Ammon's horn (tissue), 1 donor: ENCODE measurements around the gene TELO2.
"Not testable (repeated sequence)": the region's sequence is repeated elsewhere in the genome, so short reads cannot be mapped to it uniquely, and the experiment has no call there.

Source experiments
- DNase-seq: peaks from one replicate; pipeline ENCODE4 v3.0.0-alpha.2; 2016; ENCODE audit warnings: low spot score

Gene TELO2

GRCh38 chr16:1475552-1476114 lies 17.5 kb upstream of the TELO2 start:
- DNase-seq, result no peak

DNA sequence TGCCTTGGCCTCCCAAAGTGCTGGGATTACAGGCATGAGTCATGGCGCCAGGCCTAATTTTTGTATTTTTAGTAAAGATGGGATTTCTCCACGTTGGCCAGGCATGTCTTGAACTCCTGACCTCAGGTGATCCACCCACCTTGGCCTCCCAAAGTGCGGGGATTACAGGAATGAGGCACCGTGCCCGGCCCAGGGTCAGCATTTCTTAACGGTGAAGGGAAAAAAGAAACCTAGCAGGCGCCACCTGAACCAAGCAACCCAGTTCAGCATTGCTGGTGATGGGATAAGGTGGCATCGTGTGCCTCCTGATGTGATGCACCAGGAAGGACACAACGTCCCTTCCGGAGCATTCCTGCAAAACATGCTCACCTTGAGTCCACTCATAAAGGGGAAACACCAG lies 16.1 kb upstream of the TELO2 start:
- no peak for DNase-seq

GRCh38 chr16:1478937-1479336 lies 14.2 kb upstream of the TELO2 start:
- DNase-seq, result not testable (repeated sequence)

- no peak for DNase-seq
These were observed 11.0 kb upstream of the TELO2 start for GRCh38 chr16:1481906-1482835.

DNA sequence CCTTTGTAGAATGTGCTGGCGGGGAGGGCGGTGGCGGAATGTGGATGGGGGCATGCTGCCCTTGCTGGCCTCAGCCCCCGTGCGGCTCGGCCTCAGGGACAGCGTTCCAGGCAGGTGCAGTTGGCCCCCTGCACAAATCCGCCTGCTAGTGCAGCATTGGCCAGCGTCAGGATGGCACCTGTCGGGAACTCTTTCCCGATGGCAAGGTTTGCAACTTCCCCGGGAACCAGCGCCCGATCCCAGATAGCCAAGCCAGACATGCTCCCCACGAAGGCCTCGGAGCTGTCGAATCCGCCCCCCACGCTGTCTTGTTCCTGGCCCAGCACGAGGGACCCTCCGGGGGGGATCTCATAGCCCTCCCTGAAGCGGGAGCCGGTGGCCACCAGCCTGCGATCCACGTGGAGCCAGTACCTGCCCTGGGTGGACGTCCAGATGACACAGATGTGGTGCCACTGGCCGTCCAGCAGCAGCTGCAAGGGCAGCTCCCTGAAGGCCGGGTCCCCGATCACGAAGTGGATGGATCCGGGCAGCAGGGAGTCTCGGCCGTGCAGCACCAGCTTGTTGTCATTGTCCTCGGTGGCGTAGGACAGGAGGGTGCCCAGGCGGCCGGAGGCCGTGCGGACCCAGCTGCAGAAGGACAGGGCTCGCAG lies 7.2 kb upstream of the TELO2 start:
- no peak for DNase-seq

- no peak for DNase-seq
These were observed 6.4 kb upstream of the TELO2 start for GRCh38 chr16:1486551-1487390.

DNA sequence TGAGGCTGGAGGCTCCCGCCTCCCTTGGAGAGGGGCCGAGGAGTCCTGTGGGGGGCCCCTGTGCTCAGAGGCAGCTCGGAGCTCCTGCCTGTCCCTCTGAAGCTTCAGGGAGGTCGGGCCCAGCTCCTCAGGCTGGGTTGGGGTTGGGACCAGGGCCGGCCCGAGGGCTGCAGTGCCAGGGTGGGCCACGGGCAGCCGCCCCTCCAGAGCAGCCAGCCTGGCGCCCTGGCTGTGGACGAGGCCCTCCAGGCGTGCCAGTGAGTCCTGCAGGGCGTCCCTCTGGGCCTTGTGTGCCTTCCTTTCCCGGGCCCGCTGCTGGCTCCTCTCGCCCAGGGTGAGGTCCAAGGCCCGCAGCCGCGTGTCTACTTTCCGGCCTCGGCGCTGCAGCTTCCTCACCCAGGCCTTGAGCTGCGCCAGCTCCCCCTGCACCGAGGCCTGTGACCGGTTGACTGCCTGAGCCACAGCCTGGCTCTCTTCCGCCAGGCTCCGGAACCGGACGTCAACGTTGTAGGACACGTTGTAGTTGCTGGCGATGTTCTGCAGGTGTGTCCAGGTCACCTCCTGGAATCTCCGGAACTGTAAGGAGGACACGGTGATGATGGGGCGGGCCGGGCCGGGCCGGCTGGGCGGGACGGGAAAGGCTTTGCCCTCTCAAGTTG lies 5.6 kb upstream of the TELO2 start:
- no peak for DNase-seq

DNA sequence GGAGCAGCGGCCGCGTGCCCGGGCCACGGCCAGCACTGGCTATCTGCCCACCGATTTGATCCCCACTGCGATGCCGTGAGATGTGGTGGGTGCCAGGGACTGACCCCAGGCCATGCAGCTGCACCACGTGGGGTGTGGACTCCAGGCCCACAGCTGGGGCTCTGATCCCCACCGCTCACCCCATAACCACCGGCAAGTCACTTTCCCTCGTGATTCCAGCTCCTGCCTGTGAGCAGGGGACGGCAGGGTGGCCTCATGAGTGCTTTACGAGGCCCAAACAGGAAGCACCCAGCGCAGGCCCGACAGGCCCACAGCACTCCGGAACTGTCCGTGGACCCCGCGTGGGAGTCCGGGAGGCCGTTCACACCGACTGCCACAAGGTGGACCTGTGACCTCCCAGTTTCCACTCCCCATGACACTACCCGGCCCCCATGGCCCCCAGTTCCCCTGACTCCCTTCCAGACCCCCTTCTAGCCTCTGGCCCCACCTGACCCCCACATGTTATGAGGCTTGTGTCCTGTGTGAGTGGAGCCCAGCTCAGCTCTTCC lies 5.0 kb upstream of the TELO2 start:
- no peak for DNase-seq

- DNase-seq, result no peak
These were observed 4.5 kb upstream of the TELO2 start, which contains the start of gene PTX4 for GRCh38 chr16:1488619-1489018. TSS of gene PTX4 (minus strand) at chr16:1488944. CDS start at chr16:1488909, 35 bp downstream.

DNA sequence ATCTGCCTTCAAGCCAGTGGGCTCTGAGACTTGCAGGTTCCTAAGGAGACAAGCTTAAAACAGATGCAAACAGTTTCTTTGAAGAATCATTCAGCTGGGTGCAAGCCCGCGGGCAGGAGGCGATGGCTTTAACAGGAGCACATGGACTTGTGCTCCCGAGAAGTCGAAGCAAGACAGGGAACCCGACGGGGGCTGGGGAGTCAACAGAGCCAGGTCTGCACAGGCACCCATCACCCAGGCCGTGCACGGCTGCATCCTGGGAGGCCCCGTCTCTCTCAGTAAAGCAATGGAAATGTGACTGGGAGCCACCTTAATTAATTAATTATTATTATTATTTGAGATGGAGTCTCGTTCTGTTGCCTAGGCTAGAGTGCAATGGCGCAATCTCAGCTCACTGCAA lies 4.1 kb upstream of the TELO2 start:
- no peak for DNase-seq

GRCh38 chr16:1491327-1491726 lies 1.8 kb upstream of the TELO2 start:
- no peak for DNase-seq

DNA sequence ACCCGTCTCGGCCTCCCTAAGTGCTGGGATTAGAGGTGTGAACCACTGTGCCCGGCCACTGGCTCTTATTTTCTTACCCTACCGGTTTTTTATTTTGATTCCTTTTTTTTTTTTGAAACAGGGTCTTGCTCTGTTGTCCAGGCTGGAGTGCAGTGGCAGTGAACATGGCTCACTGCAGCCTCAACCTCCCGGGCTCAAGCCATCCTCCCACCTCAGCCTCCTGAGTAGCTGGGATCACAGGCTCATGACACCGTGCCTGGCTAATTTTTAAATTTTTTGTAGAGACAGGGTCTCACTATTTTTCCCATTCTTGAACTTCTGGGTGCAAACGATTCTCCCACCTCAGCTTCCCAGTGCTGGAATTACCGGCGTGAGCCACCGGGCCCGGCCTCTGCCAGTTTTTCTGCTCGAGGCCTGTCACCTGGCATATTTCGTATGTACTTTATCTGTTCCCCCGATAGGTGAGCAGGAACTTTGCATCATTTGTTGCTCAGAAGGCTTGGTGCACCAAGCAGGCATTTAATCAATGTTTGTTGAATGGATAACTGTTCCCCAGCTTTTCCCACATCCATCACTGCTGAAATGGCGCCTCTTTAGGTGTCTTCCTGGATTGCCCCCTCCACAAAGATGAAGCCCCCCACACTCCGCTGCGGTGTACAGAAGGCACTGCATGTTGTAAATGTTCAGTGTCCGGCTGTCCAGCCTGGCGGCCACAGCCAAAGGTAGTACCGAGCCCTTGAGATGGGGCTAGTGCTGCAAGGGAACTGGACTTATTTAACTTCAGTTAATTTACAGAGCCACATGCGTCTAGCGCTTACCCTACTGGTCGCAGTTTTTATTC lies 858 bp upstream of the TELO2 start:
- DNase-seq, result no peak

- no peak for DNase-seq
These were observed 560 bp downstream of the TELO2 start for GRCh38 chr16:1493746-1494094.

DNA sequence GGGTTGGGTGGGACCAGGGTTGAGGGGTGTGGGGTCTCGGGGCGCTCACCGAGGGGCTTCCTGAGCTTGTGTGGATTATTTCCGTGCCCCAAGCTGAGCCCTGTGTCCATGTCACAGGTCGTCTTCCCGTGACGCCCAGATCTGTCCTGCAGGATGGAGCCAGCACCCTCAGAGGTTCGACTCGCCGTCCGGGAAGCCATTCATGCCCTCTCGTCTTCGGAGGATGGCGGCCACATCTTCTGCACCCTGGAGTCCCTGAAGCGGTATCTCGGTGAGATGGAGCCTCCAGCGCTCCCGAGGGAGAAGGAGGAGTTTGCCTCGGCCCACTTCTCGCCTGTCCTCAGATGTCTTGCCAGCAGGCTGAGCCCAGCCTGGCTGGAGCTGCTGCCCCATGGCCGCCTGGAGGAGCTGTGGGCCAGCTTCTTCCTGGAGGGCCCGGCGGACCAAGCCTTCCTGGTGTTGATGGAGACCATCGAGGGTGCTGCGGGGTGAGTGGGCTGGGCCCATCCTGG lies 1.0 kb downstream of the TELO2 start:
- DNase-seq, result no peak

DNA sequence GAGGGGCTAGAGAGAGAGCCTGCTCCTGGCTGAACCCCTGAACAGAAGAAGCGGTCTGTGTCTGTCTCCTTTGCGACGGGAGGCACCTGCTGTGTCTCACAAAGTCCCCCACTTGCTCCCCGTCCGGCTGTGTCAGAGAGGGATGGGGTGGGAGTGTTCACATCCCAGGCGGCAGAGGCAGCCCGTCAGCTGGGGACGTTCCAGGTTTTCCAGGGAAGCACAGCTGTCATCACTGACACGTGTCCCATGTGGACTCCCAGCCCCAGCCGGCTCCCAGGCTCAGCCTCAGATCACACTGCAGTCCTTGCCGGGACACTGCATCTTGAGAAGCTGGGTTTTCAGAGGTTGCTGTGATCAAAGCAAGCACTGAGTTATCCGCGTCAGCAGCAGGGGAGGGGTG lies 1.6 kb downstream of the TELO2 start:
- DNase-seq, result no peak

DNA sequence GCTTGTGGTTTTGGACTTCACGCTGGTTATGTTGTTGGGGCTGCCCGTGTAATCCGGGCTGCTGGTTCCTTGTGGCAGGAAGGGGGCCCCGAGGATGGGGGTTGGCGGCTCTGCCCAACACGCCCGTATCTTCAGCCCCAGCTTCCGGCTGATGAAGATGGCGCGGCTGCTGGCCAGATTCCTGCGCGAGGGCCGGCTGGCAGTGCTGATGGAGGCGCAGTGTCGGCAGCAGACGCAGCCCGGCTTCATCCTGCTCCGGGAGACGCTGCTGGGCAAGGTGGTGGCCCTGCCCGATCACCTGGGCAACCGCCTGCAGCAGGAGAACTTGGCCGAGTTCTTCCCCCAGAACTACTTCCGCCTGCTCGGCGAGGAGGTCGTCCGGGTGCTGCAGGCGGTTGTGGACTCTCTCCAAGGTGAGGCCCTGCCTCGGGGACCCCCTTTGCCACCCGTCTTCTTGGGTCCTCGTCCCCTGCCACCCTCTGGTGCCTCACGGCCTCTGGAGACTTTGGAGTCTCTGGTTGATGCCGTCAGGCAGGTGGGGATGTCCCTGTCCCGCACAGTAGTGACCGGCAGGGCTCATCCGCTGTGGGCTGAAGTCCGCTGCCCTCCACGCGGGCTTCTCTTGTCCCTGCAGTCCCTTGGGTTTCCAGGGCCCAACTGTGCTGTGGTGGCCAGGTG lies 2.2 kb downstream of the TELO2 start:
- no peak for DNase-seq

- no peak for DNase-seq
These were observed 2.7 kb downstream of the TELO2 start for GRCh38 chr16:1495889-1496262.

DNA sequence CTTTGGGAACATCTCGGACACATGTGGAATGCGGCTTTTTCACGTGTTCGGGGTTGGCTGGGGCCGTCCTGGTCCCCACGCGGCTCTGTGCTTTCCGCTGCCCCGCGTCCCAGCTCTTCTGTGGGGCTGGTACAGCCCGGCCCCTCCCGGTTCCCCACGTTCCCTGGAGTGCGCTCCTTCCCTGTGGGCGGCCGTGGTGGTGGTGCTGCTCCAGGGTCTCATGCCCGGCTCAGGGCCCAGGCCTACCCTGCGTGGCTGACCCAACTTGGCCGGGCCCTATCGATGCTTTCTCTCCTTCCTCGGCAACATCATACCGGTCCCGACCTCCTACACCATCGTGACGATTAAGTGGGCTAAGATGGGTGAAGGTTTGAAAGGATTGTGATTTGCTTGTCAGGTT lies 3.3 kb downstream of the TELO2 start:
- DNase-seq, result no peak

- no peak for DNase-seq
These were observed 3.9 kb downstream of the TELO2 start for GRCh38 chr16:1497014-1497598.
